ENCODE data around the gene HELZ.
A peak's percentile ranks its signal among the peaks of the same experiment; 100 is the strongest.

Gene HELZ

DNA sequence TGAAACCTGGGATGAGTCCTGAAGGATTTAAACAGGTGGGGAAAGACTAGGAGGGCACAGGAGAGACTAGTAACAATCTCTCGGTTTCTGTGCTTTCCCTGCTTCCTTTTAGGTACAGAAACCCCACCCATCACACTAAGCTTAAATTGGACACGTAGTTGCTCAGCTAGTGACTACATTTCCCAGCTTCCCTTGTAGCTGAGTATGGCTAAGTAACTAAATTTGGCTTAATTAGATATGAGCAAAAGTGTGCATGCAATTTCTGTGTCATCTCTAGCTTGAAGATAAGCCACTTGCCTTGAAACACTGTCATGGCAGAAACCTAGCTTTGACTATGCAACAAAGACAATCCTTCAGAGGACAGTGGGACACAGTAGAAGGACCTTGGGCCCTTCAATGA lies 164.2 kb downstream of the HELZ start:
- DNase-seq (ENCODE audit: insufficient read length) = no peak
- TF ChIP-seq POLR2AphosphoS5 (IDR thresholded peaks at IDR 0.05; ENCODE audit: low read depth, low read length) (no peak), POLR2A (IDR thresholded peaks at IDR 0.05; ENCODE audit: low read depth, low read length) (no peak), TAF1 (IDR thresholded peaks at IDR 0.05; ENCODE audit: borderline replicate concordance, low read depth, low read length) (no peak)
- FAIRE-seq = peak; percentile 44

DNA sequence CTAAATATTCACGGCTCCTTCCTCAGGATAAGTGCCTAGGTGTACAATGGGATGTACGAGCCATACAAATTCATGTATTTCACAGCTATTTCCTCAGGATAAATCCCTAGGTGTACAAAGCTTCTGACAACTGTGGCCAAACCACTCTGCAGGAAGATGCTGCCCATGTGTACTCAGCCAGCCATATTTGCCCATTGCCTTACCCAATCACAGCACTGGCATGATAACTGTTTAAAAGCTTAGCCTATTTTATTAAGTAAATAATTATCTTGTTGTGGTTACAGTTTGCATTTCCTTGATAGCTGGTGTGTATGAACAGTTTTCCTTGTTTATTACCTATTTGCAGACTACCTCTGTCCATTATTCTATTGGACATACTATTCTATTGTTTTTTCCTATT lies 165.5 kb downstream of the HELZ start:
- TF ChIP-seq POLR2AphosphoS5 (IDR thresholded peaks at IDR 0.05; ENCODE audit: low read depth, low read length) (no peak), TAF1 (IDR thresholded peaks at IDR 0.05; ENCODE audit: borderline replicate concordance, low read depth, low read length) (no peak), POLR2A (IDR thresholded peaks at IDR 0.05; ENCODE audit: low read depth, low read length) (no peak)
- FAIRE-seq = no peak
- DNase-seq (ENCODE audit: insufficient read length) = no peak

DNA sequence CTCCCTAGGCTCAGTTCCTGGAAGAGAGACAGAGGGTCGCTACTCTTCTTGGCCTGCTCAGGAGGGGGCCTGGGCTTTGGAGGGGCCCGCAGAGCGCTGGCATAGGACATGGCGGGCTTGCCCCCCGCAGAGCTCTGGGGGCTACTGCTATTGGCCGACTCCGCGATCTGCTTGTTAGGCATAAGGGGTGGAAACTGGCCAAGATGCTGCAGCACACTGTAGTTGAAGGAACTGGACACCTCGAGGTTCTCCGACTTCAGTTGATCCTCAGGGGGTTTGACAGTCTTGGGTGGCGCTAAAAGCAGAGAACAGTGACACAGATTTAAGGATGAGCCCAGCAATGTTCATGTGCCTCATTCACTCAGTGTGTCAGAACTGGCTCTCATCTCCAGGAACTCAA lies 166.7 kb downstream of the HELZ start:
- DNase-seq (ENCODE audit: insufficient read length) (no peak), FAIRE-seq (no peak)
- TF ChIP-seq POLR2AphosphoS5 (IDR thresholded peaks at IDR 0.05; ENCODE audit: low read depth, low read length) = no peak
- no peak for TF ChIP-seq POLR2A (IDR thresholded peaks at IDR 0.05; ENCODE audit: low read depth, low read length)
- no peak for TF ChIP-seq TAF1 (IDR thresholded peaks at IDR 0.05; ENCODE audit: borderline replicate concordance, low read depth, low read length)

DNA sequence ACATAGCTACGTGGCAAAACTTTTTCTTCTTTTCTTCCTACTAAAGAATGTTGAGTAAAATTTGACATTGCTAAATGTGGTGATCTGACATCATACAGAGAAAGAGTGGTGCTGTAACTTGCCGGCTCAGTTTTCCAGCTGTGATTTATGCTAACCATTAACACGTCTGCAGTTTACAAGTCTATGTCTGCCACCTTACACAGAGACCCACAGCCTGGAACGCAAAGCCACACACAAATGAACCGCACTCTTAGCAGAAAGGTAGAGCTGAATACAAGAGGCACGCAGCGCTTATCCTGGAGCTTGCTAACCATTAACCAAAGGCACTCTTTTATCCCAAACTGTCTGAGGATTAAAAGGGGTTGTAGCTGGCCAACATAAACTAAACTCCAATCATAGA lies 168.7 kb downstream of the HELZ start:
- no peak for TF ChIP-seq POLR2AphosphoS5 (IDR thresholded peaks at IDR 0.05; ENCODE audit: low read depth, low read length)
- no peak for TF ChIP-seq POLR2A (IDR thresholded peaks at IDR 0.05; ENCODE audit: low read depth, low read length)
- no peak for TF ChIP-seq TAF1 (IDR thresholded peaks at IDR 0.05; ENCODE audit: borderline replicate concordance, low read depth, low read length)
- DNase-seq (ENCODE audit: insufficient read length) (no peak), FAIRE-seq (no peak)

DNA sequence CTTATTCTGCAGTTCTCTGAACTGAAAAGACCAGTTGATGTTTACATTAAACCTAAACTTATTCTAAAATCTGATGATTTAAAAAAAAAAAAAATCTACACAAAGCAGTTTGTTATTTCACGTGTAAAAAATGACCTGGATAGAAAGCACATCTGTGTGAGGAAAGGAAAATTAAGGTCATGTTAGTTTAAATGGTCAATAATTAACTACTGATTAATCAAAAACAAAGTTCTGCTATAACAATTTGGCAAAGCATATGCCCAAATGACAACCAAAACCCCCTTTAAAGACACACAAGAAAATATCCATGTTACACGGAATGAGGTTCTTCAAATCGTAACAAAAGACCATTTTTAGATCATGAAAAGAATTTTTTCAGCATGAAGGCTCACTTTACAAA lies 170.2 kb downstream of the HELZ start:
- DNase-seq (ENCODE audit: insufficient read length) (no peak), FAIRE-seq (no peak)
- TF ChIP-seq TAF1 (IDR thresholded peaks at IDR 0.05; ENCODE audit: borderline replicate concordance, low read depth, low read length) (no peak), POLR2AphosphoS5 (IDR thresholded peaks at IDR 0.05; ENCODE audit: low read depth, low read length) (no peak), POLR2A (IDR thresholded peaks at IDR 0.05; ENCODE audit: low read depth, low read length) (no peak)

DNA sequence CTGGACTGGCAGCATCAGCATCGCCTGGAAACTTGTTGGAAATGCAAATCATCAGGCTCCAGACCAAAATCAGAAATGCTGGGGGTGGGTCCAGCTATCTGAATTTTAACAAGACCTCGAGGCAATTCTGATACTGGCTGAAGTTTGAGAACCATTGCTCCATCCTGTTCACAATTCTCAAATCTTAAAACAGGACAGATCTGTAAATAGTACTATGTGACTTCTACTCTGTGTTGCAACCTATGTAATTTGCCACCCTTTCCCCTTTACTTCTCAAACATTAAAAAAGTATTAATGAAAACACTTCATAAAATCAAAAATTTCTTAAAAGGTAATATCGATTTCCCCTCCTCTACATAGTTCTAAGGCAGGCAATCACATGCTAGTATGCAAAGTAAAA lies 172.1 kb downstream of the HELZ start:
- FAIRE-seq (no peak), DNase-seq (ENCODE audit: insufficient read length) (no peak)
- no peak for TF ChIP-seq TAF1 (IDR thresholded peaks at IDR 0.05; ENCODE audit: borderline replicate concordance, low read depth, low read length)
- TF ChIP-seq POLR2A (IDR thresholded peaks at IDR 0.05; ENCODE audit: low read depth, low read length) = no peak
- TF ChIP-seq POLR2AphosphoS5 (IDR thresholded peaks at IDR 0.05; ENCODE audit: low read depth, low read length) = no peak

DNA sequence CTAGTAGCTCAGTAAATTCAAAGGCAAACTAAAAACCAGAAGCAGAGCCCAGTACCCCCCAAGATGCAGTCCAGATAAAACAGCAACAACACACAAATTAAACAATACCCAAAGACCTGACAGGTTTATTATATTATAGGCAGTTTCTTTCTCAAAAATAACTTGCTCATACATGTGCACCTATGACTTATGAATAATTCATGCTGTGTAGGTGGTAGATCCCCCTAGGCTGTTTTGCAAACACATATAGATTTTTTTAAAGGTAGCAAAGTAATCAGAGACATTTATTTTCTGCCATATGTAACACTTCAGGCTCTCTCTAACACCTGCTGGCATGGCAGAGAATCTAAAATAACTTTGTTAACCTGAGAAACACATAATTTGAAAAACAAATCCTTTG lies 173.4 kb downstream of the HELZ start:
- TF ChIP-seq POLR2AphosphoS5 (IDR thresholded peaks at IDR 0.05; ENCODE audit: low read depth, low read length) = no peak
- no peak for TF ChIP-seq TAF1 (IDR thresholded peaks at IDR 0.05; ENCODE audit: borderline replicate concordance, low read depth, low read length)
- TF ChIP-seq POLR2A (IDR thresholded peaks at IDR 0.05; ENCODE audit: low read depth, low read length) = no peak
- DNase-seq (ENCODE audit: insufficient read length) (no peak), FAIRE-seq (no peak)

DNA sequence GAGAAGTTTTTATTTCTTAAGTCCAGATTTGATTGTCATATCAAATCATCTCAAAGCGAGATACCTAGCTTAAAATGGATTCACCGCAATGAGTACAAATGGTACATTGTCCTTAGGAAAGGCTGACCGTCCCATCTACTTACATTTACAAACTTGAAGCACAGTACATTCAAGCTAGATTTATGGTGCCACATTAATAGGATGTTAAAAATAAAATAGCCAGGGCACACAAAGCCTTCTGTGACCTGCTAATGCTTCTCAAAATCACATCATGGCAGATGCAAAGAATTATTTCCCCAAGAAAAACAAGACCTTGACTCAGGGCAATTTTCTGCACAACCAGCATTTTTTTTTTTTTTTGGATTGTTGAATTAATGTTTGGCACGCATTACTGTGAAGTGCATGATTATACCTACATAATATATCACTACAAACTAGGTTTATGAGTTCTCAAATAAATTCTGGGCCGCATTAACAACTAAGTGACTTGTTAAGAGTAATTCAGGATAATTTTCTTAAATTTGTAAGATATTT lies 175.3 kb downstream of the HELZ start:
- no peak for DNase-seq (ENCODE audit: insufficient read length)
- FAIRE-seq = no peak
- TF ChIP-seq POLR2AphosphoS5 (IDR thresholded peaks at IDR 0.05; ENCODE audit: low read depth, low read length) (no peak), POLR2A (IDR thresholded peaks at IDR 0.05; ENCODE audit: low read depth, low read length) (no peak), TAF1 (IDR thresholded peaks at IDR 0.05; ENCODE audit: borderline replicate concordance, low read depth, low read length) (no peak)

DNA sequence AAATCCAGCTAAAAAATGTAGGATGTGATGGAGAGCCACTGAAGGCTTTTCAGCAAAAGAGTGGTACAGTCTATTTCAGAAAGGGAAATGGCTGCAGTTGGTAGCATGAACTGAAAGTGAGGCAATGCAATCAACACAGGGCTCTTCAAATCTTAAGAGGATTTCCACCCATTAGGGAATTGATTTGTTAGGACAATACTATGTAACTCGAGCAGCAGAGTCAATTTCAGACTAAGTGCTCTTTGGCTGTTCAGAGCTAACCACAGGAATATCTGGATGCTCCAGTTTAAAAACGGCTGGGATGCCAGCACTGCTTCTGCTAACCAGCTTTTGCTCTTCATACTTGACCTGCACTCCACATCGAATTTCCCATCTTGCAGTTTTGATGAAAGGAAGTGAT lies 176.0 kb downstream of the HELZ start:
- no peak for TF ChIP-seq TAF1 (IDR thresholded peaks at IDR 0.05; ENCODE audit: borderline replicate concordance, low read depth, low read length)
- TF ChIP-seq POLR2A (IDR thresholded peaks at IDR 0.05; ENCODE audit: low read depth, low read length) = no peak
- TF ChIP-seq POLR2AphosphoS5 (IDR thresholded peaks at IDR 0.05; ENCODE audit: low read depth, low read length) = no peak
- DNase-seq (ENCODE audit: insufficient read length) (no peak), FAIRE-seq (no peak)

DNA sequence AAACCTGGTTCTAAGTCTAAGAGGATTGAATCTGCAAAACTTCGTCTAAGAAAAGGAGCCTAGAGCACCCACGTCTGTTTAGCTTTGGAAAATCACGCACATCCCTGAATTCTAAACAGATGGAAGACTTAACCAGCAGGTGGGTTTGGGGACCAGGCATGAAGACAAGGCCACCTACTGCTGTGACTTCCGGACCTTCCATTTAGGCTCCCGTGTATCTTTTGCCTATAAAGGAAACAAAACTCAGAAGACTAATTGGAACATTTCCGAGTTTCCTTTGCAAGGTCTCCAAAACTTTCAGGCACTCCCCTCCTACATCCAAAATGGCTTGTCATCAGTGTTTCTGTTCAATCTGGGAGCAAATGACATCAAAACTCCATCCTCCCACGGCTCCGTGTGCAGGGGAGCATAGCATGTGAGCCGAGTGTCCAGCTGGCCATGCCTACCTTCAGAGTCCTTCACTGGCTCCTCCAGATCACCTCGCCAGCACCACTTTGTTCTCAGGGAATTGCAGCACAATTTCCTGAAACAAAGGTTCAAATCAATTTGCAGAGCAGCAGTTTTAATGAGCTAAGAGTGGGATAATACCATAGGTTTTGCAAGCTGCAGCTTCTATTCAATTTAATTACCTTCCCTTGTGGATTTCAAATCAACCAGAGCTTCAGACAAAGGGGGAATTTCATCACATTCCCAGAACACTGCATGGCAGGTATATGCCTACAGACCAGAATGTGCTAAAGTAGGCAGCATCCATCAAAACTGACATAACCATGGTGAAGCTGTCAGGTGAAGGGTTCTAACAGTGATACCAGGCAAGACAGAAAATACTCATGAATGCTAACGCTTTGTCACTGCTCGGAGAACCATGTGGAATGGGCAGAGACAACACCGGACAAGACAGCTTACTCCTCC lies 177.2 kb downstream of the HELZ start:
- DNase-seq (ENCODE audit: insufficient read length) = no peak
- TF ChIP-seq TAF1 (IDR thresholded peaks at IDR 0.05; ENCODE audit: borderline replicate concordance, low read depth, low read length) (no peak), POLR2A (IDR thresholded peaks at IDR 0.05; ENCODE audit: low read depth, low read length) (no peak), POLR2AphosphoS5 (IDR thresholded peaks at IDR 0.05; ENCODE audit: low read depth, low read length) (no peak)
- no peak for FAIRE-seq

DNA sequence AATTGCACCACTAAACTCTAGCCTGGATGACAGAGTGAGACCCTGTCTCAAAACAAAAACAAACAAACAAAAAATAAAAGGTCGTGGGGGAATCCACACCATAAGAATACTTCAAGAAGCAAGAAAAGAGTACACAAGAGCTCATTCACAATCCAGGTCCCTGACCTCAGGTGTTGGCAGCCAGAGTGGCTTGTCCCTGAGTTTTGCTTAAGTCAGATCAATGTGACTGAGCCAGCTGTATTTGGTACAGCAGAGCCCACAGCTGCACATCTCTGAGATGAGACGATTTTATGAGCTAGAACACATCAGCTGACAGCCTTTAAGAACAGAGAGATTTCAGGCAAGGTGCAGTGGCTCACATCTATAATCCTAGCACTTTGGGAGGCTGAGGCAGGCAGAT lies 178.3 kb downstream of the HELZ start:
- FAIRE-seq = no peak
- no peak for DNase-seq (ENCODE audit: insufficient read length)
- no peak for TF ChIP-seq POLR2A (IDR thresholded peaks at IDR 0.05; ENCODE audit: low read depth, low read length)
- TF ChIP-seq TAF1 (IDR thresholded peaks at IDR 0.05; ENCODE audit: borderline replicate concordance, low read depth, low read length) = no peak
- no peak for TF ChIP-seq POLR2AphosphoS5 (IDR thresholded peaks at IDR 0.05; ENCODE audit: low read depth, low read length)

DNA sequence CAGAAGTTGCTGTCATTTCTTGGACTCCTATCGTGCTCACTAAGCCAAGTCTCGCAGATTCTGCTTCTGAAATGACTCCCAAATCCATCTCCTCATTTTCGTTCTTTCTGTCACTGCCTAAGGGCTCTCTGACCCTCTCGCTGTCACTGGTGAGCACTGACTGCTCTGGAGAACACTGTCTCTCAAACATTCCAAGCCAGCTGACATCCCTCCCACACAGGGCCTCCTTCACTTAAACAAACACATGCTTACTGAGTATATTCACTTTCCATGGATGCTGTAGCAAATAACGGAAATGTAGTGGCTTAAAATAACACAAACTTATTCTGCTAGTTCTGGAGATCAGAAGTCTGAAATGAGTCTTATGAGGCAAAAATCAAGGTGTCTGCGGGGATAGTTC lies 181.9 kb downstream of the HELZ start:
- TF ChIP-seq POLR2A (IDR thresholded peaks at IDR 0.05; ENCODE audit: low read depth, low read length) = no peak
- TF ChIP-seq TAF1 (IDR thresholded peaks at IDR 0.05; ENCODE audit: borderline replicate concordance, low read depth, low read length) = no peak
- TF ChIP-seq POLR2AphosphoS5 (IDR thresholded peaks at IDR 0.05; ENCODE audit: low read depth, low read length) = no peak
- FAIRE-seq (no peak), DNase-seq (ENCODE audit: insufficient read length) (no peak)

Data from GM12892 (cell line).